Lung (tissue), 12 donors: ENCODE data around the gene FOXO3. TPM values are rescaled to one million over a fixed set of nuclear protein-coding genes. Genes with fewer than 3 reads are reported as not detected.

ENCODE experiments used
- ATAC-seq: fragments of 200-7000 bp; cut with Tn5 transposase; one replicate; pipeline ENCODE4 v1.9.1; 2020; ENCODE audit warnings: moderate number of reproducible peaks; ENCODE audit not compliant: insufficient read depth, low FRiP score
- DNase-seq, 3 donors: peaks; one replicate each; pipeline ENCODE4 v3.0.0-alpha.2; 2013 to 2017
- H3K27ac ChIP-seq, 2 donors: one replicate each; pipeline ENCODE4 v1.5.1; 2013; ENCODE audit warnings: mild to moderate bottlenecking in 2 of 2, moderate library complexity in 2 of 2, control low read depth in 1 of 2, inconsistent platforms in 1 of 2, low read depth in 1 of 2, low read length in 1 of 2
- H3K27me3 ChIP-seq, 3 donors: one replicate each; pipeline ENCODE4 v1.5.1; 2013; ENCODE audit warnings: low read length in 2 of 3; ENCODE audit not compliant: control insufficient read depth in 3 of 3, insufficient read depth in 3 of 3
- H3K36me3 ChIP-seq, 4 donors: one replicate each; pipeline ENCODE4 v1.5.1; 2013; ENCODE audit warnings: low read length in 4 of 4, mild to moderate bottlenecking in 1 of 4, moderate library complexity in 1 of 4; ENCODE audit not compliant: control insufficient read depth in 4 of 4, insufficient read depth in 4 of 4
- H3K4me1 ChIP-seq, 5 donors: one replicate each; pipeline ENCODE4 v1.5.1; 2013; ENCODE audit warnings: low read length in 5 of 5, mild to moderate bottlenecking in 2 of 5, moderate library complexity in 1 of 5; ENCODE audit not compliant: control insufficient read depth in 5 of 5, insufficient read depth in 5 of 5
- H3K4me3 ChIP-seq: one replicate; pipeline ENCODE4 v1.5.1; 2013; ENCODE audit warnings: mild to moderate bottlenecking, control low read depth, moderate library complexity
- H3K9ac ChIP-seq, 2 donors: one replicate each; pipeline ENCODE4 v1.5.1; 2013; ENCODE audit warnings: low read length in 2 of 2, control low read depth in 1 of 2; ENCODE audit not compliant: insufficient read depth in 1 of 2
- H3K9me3 ChIP-seq, 4 donors: one replicate each; pipeline ENCODE4 v1.5.1; 2013; ENCODE audit warnings: low read length in 3 of 4, mild to moderate bottlenecking in 1 of 4, moderate library complexity in 1 of 4; ENCODE audit not compliant: control insufficient read depth in 4 of 4, insufficient read depth in 3 of 4
- WGBS, 2 donors: extraction: QIAGEN DNeasy Blood & Tissue Kit; methylation state at CpG; one replicate each; pipeline ENCODE4 v1.1.7; 2013; 5-methylcytosine and 5-hydroxymethylcytosine counted together
- polyA plus RNA-seq, 2 donors: library from polyadenylated mRNA; stranded (reverse); fragments of 200-250 nt; gene quantifications; one replicate each; pipeline ENCODE4 v1.2.1, GENCODE V29; 2013
- total RNA-seq, 2 donors: library from RNA; depleted of rRNA in 1 of 2; stranded (reverse); fragments of >200 nt in 1 of 2; gene quantifications; one replicate each; pipeline ENCODE4 v1.2.1, GENCODE V29; 2014 to 2021
- TF ChIP-seq, protein P1 (sequence below): IDR thresholded peaks from 2 replicates; pipeline ENCODE4 v1.5.1; 2012; ENCODE audit warnings: mild to moderate bottlenecking; ENCODE audit errors: control extremely low read depth, extremely low read depth
- donor health status: control.
- donor health status: control.
- donor health status: Bipolar disorder and iron deficiency.
- donor health status: healthy.
- donor health status: DM: yes; HTN: yes; CAD: no.

The FOXO3 gene
- total and polyA plus RNA-seq, 4 donors: 12.1 to 101 (median 40.0) TPM

DNA sequence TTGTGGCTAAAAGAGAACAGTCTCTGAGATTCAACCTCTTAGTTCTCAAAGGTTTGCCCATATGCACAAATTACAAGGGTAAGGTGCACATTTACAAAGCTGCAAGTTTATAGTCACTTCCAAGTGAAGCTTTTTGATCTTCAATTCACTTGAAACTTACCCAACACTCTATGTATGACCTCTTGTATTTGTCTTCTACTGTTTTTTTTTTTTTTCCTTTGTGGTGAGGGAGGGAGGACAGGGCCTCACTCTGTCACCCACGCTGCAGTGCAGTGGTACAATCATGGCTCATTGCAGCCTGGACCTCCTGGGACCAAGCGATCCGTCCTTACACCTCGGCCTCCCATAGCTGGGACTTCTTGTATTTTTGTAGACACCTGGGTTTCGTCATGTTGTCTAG is 4.5 kb upstream of the FOXO3 start:
- no peaks in the 10 kb centered on the region for H3K36me3 ChIP-seq
- peak overlapping the region in 1 of 2 donors; percentile 88 for H3K9ac ChIP-seq
- H3K4me3 ChIP-seq: no peak overlapping the region
- TF ChIP-seq, protein P1, sequence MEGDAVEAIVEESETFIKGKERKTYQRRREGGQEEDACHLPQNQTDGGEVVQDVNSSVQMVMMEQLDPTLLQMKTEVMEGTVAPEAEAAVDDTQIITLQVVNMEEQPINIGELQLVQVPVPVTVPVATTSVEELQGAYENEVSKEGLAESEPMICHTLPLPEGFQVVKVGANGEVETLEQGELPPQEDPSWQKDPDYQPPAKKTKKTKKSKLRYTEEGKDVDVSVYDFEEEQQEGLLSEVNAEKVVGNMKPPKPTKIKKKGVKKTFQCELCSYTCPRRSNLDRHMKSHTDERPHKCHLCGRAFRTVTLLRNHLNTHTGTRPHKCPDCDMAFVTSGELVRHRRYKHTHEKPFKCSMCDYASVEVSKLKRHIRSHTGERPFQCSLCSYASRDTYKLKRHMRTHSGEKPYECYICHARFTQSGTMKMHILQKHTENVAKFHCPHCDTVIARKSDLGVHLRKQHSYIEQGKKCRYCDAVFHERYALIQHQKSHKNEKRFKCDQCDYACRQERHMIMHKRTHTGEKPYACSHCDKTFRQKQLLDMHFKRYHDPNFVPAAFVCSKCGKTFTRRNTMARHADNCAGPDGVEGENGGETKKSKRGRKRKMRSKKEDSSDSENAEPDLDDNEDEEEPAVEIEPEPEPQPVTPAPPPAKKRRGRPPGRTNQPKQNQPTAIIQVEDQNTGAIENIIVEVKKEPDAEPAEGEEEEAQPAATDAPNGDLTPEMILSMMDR: no peak
- H3K4me1 ChIP-seq: peaks cover 0 to 21% (median 9%) of the 10 kb centered on the region in 5 donors
- no peak for DNase-seq
- H3K27me3 ChIP-seq: no peaks in the 10 kb centered on the region
- no peaks in the 10 kb centered on the region for H3K9me3 ChIP-seq
- WGBS, 2 donors: 94 to 96% methylated on average over 5 of the region's 5 CpGs
- no peak for ATAC-seq
- peak overlapping the region in 1 of 2 donors; percentile 85 for H3K27ac ChIP-seq

DNA sequence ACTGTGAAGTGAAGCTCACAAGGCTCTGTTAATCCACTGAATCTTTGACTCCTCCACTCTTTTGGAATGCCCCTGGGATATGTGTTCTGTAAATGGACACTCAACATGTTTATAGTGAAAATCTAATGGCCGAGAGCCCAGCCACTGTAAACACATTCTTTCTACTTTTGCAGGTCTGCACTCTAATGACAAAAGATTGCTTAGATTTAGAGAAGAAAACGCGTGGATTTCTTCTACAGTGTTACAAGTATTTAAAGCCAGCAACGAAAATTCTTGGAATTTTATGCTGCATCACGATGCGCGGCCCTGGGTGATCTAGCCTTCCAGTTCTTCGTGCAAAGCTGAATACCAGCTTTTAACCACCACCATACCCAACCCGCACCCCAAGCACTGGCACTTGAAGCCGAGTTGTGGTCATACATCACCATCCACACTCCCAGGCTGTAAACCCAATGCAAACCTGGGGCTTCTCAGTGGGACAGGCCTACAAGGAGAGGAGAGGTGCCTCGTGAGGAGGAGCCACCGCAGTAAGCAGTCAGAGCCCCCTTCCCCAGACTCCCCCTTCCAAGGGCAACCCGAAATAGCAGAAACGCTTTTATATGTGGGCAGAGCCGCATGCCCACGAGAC is 3.7 kb upstream of the FOXO3 start:
- peak overlapping the region; percentile 91 to 98 for H3K27ac ChIP-seq
- TF ChIP-seq, protein P1: no peak

DNA sequence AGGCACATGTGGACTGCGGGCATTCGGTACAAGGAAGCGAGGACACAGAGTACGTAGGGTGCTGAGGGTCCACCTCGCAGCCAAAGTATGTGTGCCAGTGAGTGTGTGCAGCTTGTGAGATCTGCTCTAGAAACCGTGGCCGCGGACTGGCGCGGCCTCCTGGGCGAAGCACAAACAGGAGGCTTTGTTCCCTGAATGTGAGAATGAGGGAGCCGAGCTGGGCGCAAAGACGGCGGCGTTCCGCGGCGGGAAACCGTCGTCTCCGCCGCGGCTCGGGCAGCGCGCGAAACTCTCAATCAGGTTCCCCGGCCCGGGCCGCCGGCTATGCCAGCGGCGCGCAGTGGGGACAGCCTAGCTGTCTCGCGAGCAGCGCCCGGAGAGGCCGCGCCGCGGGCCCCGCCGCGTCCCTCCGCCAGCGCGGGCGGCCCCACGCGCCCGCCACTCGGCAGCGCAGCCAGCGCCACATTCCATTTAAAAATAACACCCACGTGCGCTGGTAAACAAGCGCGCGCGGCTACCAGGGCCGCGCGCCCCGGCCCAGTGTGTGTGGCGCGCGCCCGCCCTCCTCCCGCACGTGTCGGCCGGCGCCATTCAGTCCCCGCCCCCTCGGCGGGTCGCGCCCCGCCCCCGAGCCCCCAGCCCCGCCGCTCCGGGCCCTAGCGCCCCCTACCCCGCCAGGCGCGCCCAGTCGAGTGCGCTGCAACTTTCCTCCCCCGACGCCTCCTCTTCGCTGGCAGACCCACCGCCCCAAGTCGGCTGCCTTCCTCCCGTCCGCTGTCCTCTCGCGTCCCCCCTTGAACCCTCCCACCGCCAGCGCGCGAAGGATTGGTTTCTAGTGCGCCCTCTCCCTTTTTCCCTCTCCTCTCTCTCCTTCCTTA is 3.0 kb upstream of the FOXO3 start:
- H3K27me3 ChIP-seq: no peaks in the 10 kb centered on the region
- peak overlapping the region; percentile 61 for H3K4me3 ChIP-seq
- H3K36me3 ChIP-seq: peaks cover 0 to 11% (median 1%) of the 10 kb centered on the region in 4 donors
- 1% methylated on average over 76 to 105 of the region's 105 CpGs for WGBS, 2 donors
- ATAC-seq (peak; percentile 21), DNase-seq (peak; percentile 71 to 93 (median 75))
- H3K4me1 ChIP-seq: peaks cover 0 to 23% (median 9%) of the 10 kb centered on the region in 5 donors
- TF ChIP-seq, protein P1: no peak
- H3K27ac ChIP-seq: peak overlapping the region; percentile 97 to 98
- no peaks in the 10 kb centered on the region for H3K9me3 ChIP-seq
- H3K9ac ChIP-seq: peak overlapping the region; percentile 63 to 88

More for the DNA sequence above, 3.7 kb upstream of the FOXO3 start:
- H3K9me3 ChIP-seq: no peaks in the 10 kb centered on the region
- H3K9ac ChIP-seq: peak overlapping the region; percentile 63 to 88
- H3K27me3 ChIP-seq: no peaks in the 10 kb centered on the region
- ATAC-seq (no peak), DNase-seq (peak; percentile 79 to 92 (median 92))
- H3K36me3 ChIP-seq: peaks cover 0 to 5% (median 0%) of the 10 kb centered on the region in 4 donors
- WGBS, 2 donors: 38 to 46% methylated on average over 16 of the region's 16 CpGs
- peak overlapping the region; percentile 24 for H3K4me3 ChIP-seq
- H3K4me1 ChIP-seq: peaks cover 0 to 21% (median 9%) of the 10 kb centered on the region in 5 donors
